ENCODE measurements around the gene FXYD3.

FXYD3 gene

DNA sequence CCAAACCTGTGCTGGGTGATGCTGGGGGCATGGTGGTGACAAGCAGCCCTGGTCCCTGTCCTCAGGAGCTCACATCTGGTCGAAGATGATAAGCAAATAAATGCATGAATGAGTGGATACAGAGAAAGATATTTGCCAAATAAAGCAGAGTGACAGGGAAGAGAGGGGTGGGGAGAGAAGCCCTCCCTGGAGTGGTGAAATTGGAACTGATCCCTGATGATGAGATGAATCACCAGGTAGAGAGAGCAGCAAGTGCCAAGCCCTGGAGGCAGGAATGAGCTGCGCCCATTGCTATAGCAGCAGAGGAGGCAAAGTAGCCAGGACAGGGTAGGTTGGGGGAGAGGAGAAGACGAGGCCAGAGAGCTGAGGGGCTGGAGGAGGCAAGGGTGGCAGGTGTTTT lies 52.6 kb downstream of the FXYD3 start:
- no peak overlapping the region for H3K4me3 ChIP-seq (ENCODE audit: low read length)
- H3K9me3 ChIP-seq (ENCODE audit: insufficient read depth, low read length) = peaks cover 28% of the 10 kb centered on the region
- TF ChIP-seq, protein P1, sequence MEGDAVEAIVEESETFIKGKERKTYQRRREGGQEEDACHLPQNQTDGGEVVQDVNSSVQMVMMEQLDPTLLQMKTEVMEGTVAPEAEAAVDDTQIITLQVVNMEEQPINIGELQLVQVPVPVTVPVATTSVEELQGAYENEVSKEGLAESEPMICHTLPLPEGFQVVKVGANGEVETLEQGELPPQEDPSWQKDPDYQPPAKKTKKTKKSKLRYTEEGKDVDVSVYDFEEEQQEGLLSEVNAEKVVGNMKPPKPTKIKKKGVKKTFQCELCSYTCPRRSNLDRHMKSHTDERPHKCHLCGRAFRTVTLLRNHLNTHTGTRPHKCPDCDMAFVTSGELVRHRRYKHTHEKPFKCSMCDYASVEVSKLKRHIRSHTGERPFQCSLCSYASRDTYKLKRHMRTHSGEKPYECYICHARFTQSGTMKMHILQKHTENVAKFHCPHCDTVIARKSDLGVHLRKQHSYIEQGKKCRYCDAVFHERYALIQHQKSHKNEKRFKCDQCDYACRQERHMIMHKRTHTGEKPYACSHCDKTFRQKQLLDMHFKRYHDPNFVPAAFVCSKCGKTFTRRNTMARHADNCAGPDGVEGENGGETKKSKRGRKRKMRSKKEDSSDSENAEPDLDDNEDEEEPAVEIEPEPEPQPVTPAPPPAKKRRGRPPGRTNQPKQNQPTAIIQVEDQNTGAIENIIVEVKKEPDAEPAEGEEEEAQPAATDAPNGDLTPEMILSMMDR (IDR thresholded peaks at IDR 0.05; ENCODE audit: low read depth, low read length) = no peak
- TF ChIP-seq EZH2phosphoT487 (IDR thresholded peaks at IDR 0.05; ENCODE audit: low read depth) = no peak
- H3K79me2 ChIP-seq (ENCODE audit: low read length) = no peaks in the 10 kb centered on the region
- no peak overlapping the region for H2AFZ ChIP-seq (ENCODE audit: low read depth, low read length)
- H4K20me1 ChIP-seq (ENCODE audit: insufficient read depth, low read length) = no peaks in the 10 kb centered on the region
- H3K27me3 ChIP-seq (ENCODE audit: low read depth, low read length) = no peaks in the 10 kb centered on the region
- no peak overlapping the region for H3K4me2 ChIP-seq (ENCODE audit: low read length)
- no peak overlapping the region for H3K9ac ChIP-seq (ENCODE audit: low read length)
- no peak overlapping the region for H3K27ac ChIP-seq (ENCODE audit: low read length)
- peaks cover 46% of the 10 kb centered on the region for H3K36me3 ChIP-seq (replicated peaks; ENCODE audit: low read depth, low read length)
- H3K4me1 ChIP-seq (ENCODE audit: low read length) = peaks cover 17% of the 10 kb centered on the region

DNA sequence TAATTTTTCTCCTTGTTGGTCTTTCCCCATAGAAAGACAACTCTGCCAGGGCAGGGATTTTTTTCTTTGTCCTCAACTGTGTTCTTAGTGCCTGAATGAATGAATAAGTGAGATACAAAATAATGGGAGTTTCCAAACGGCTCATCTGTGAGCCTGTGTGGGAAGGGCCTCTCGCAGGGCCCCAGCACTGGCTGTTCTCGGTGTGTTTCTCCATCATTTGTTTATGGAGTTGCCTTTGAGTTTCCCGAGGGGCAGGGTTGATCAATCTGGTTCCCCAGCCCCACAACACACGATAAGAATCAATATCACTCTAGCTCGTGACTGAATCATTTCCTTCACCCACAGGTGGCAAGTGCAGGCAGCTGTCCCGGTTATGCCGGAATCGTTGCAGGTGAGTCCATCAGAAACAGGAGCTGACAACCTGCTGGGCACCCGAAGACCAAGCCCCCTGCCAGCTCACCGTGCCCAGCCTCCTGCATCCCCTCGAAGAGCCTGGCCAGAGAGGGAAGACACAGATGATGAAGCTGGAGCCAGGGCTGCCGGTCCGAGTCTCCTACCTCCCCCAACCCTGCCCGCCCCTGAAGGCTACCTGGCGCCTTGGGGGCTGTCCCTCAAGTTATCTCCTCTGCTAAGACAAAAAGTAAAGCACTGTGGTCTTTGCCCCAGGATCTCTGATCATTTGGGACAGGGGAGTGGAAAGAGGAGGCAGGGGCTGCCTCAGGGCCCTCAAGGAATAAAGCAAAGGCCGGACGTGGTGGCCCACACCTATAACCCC lies 53.8 kb downstream of the FXYD3 start:
- no peak for TF ChIP-seq EZH2phosphoT487 (IDR thresholded peaks at IDR 0.05; ENCODE audit: low read depth)
- TF ChIP-seq, protein P1 (IDR thresholded peaks at IDR 0.05; ENCODE audit: low read depth, low read length) = no peak
- Histone ChIP-seq H3K4me2 (ENCODE audit: low read length) (no peak overlapping the region), H3K4me1 (ENCODE audit: low read length) (peaks cover 17% of the 10 kb centered on the region), H3K27ac (ENCODE audit: low read length) (no peak overlapping the region), H2AFZ (ENCODE audit: low read depth, low read length) (no peak overlapping the region), H3K4me3 (ENCODE audit: low read length) (no peak overlapping the region), H4K20me1 (ENCODE audit: insufficient read depth, low read length) (no peaks in the 10 kb centered on the region), H3K36me3 (replicated peaks; ENCODE audit: low read depth, low read length) (peaks cover 36% of the 10 kb centered on the region), H3K9ac (ENCODE audit: low read length) (no peak overlapping the region), H3K79me2 (ENCODE audit: low read length) (no peaks in the 10 kb centered on the region), H3K9me3 (ENCODE audit: insufficient read depth, low read length) (peaks cover 24% of the 10 kb centered on the region), H3K27me3 (ENCODE audit: low read depth, low read length) (no peaks in the 10 kb centered on the region)

DNA sequence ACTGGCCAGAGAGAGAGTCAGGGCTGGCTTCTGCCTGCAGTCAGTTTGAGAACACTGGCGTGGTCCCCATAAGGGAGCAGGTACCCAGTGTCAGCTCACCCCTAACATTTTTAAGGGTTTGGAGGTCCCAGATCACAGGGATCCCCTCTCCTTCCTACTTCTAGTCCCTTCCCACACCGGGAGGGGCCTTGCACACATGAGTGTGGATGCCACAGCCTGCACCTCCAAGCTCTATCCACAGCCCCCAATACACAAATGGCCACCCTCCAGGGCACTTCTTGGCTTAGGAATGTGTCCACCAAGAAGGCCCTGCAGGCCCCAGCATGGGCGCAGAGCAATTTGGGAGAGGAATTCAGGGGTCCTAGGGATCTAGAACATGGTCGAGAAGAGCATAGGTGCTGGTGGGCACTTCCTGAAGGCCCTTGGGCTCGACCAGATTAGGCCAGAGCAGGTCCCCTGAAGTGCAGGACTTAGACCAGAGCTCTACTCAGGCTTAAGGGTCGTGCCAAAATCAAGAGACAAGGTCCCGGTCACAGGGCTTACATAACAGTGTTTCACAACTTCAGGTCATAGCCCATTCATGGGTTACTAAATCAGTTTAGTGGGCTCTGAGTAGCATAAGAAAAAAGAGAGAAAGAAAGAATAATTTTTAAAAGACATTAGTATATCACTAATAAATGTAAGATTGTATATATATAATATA lies 54.9 kb downstream of the FXYD3 start:
- Histone ChIP-seq H3K9me3 (ENCODE audit: insufficient read depth, low read length) (peaks cover 15% of the 10 kb centered on the region; the same call in 1 of the 2 replicates), H3K36me3 (replicated peaks; ENCODE audit: low read depth, low read length) (peaks cover 26% of the 10 kb centered on the region), H4K20me1 (ENCODE audit: insufficient read depth, low read length) (no peaks in the 10 kb centered on the region), H2AFZ (ENCODE audit: low read depth, low read length) (no peak overlapping the region), H3K9ac (ENCODE audit: low read length) (no peak overlapping the region), H3K27me3 (ENCODE audit: low read depth, low read length) (no peaks in the 10 kb centered on the region), H3K4me3 (ENCODE audit: low read length) (no peak overlapping the region), H3K79me2 (ENCODE audit: low read length) (no peaks in the 10 kb centered on the region), H3K4me2 (ENCODE audit: low read length) (no peak overlapping the region), H3K4me1 (ENCODE audit: low read length) (peaks cover 17% of the 10 kb centered on the region), H3K27ac (ENCODE audit: low read length) (no peak overlapping the region)
- TF ChIP-seq EZH2phosphoT487 (IDR thresholded peaks at IDR 0.05; ENCODE audit: low read depth) = no peak
- TF ChIP-seq, protein P1 (IDR thresholded peaks at IDR 0.05; ENCODE audit: low read depth, low read length) = no peak

DNA sequence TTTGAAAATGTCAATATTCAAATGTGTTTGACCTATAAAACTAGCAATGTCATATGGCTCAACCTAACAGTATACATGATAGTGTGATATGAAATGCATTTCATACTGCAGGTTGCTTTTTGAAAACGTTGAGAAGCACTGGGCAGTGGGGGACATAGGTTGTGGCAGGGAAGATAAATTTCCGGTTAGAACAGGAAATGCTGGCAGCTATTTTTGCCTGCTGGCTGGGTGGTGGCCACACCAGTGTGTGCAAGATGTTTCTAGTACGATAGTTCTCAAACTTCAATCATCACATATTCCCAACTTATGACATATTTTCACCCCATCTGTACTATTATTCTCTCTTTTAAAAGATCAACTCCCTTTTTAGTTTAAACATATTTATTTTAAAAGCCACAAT lies 56.1 kb downstream of the FXYD3 start:
- Histone ChIP-seq H3K79me2 (ENCODE audit: low read length) (no peaks in the 10 kb centered on the region), H3K27ac (ENCODE audit: low read length) (no peak overlapping the region), H3K4me3 (ENCODE audit: low read length) (no peak overlapping the region), H3K9ac (ENCODE audit: low read length) (no peak overlapping the region), H3K9me3 (ENCODE audit: insufficient read depth, low read length) (peaks cover 3% of the 10 kb centered on the region; the same call in 1 of the 2 replicates), H2AFZ (ENCODE audit: low read depth, low read length) (no peak overlapping the region), H3K4me1 (ENCODE audit: low read length) (peaks cover 14% of the 10 kb centered on the region), H4K20me1 (ENCODE audit: insufficient read depth, low read length) (no peaks in the 10 kb centered on the region), H3K36me3 (replicated peaks; ENCODE audit: low read depth, low read length) (peaks cover 14% of the 10 kb centered on the region), H3K4me2 (ENCODE audit: low read length) (no peak overlapping the region), H3K27me3 (ENCODE audit: low read depth, low read length) (no peaks in the 10 kb centered on the region)
- TF ChIP-seq, protein P1 (IDR thresholded peaks at IDR 0.05; ENCODE audit: low read depth, low read length) = no peak
- TF ChIP-seq EZH2phosphoT487 (IDR thresholded peaks at IDR 0.05; ENCODE audit: low read depth) = no peak

Data from OCI-LY3 (cell line).